Stimulated activated effector memory CD8-positive, alpha-beta T cell treated with anti-CD3 and anti-CD28 coated beads, Interleukin-12 subunit alpha, Interleukin-12 subunit beta, amount 100 ng/mL, for 72 hours (primary cell): ENCODE measurements around the gene CXCL5.

ENCODE experiments used
- ATAC-seq: fragments of 150-1000 bp; cut with Tn5 transposase; 2 replicates; pipeline ENCODE4 v1.10.0; 2021
- DNase-seq, 2 donors: peaks; one replicate each; pipeline ENCODE4 v3.0.0; 2021 to 2022; ENCODE audit warnings: low spot score in 2 of 2
- H3K27ac Mint-ChIP-seq: one replicate; pipeline ENCODE4 v1.8.0; 2022; ENCODE audit warnings: mild to moderate bottlenecking, mixed read lengths
- H3K36me3 Mint-ChIP-seq: one replicate; pipeline ENCODE4 v1.8.0; 2022; ENCODE audit warnings: mild to moderate bottlenecking, mixed read lengths
- H3K4me1 Mint-ChIP-seq: one replicate; pipeline ENCODE4 v1.8.0; 2022; ENCODE audit warnings: mixed read lengths
- H3K4me3 Mint-ChIP-seq: one replicate; pipeline ENCODE4 v1.8.0; 2022; ENCODE audit warnings: mild to moderate bottlenecking, mixed read lengths
- H3K9me3 Mint-ChIP-seq: one replicate; pipeline ENCODE4 v1.8.0; 2022; ENCODE audit warnings: mixed read lengths

The CXCL5 gene

DNA sequence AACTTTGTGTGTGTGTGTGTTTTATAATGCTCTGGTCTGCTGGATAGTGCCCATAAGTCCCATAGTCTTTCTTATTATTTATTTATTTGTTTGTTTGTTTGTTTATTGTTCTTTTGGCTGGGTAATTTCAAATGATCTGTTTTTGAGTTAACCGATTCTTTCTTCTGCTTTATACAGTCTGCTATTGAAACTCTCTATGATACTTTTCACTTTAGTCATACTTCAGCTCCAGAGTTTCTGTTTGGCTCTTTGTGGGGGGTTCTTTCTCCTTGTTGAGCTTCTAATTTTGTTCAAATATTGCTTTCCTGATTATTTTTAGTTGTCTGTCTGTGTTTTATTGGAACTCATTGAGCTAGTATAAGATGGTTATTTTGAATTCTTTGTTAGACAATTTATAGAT is 30.0 kb upstream of the CXCL5 start:
- Mint-ChIP-seq H3K4me1 (no peaks in the 10 kb centered on the region), H3K4me3 (no peak overlapping the region), H3K27ac (no peak overlapping the region), H3K9me3 (peaks cover 5% of the 10 kb centered on the region), H3K36me3 (no peaks in the 10 kb centered on the region)
- ATAC-seq (no peak), DNase-seq (no peak)

DNA sequence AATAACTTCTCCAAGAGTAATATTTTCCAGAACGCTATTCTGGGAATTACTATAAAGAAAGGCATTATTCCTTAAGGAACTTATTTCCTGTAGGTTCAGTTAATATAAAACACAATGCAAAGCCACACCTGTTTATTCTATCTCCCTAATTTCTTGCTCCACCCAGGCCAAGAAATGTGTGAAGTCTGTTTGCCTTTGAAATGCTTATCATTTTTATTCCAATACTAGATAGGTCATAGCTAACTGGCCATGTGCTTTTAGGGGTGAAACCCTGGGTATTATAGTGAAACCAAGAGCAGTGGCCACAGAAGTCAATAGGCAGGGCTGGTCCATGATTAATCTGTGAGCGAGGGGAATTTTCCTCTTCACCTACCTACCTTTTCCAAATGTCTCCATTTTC is 25.2 kb upstream of the CXCL5 start:
- H3K4me3 Mint-ChIP-seq: no peak overlapping the region
- ATAC-seq (no peak), DNase-seq (no peak)
- H3K36me3 Mint-ChIP-seq: no peaks in the 10 kb centered on the region
- peaks cover 3% of the 10 kb centered on the region for H3K9me3 Mint-ChIP-seq
- no peak overlapping the region for H3K27ac Mint-ChIP-seq
- H3K4me1 Mint-ChIP-seq: no peaks in the 10 kb centered on the region

GRCh38 chr4:74021601-74022000 is 23.1 kb upstream of the CXCL5 start:
- H3K27ac Mint-ChIP-seq: no peak overlapping the region
- ATAC-seq: no peak
- H3K4me1 Mint-ChIP-seq: no peaks in the 10 kb centered on the region
- no peaks in the 10 kb centered on the region for H3K9me3 Mint-ChIP-seq
- H3K4me3 Mint-ChIP-seq: no peak overlapping the region
- DNase-seq: no peak
- H3K36me3 Mint-ChIP-seq: no peaks in the 10 kb centered on the region

DNA sequence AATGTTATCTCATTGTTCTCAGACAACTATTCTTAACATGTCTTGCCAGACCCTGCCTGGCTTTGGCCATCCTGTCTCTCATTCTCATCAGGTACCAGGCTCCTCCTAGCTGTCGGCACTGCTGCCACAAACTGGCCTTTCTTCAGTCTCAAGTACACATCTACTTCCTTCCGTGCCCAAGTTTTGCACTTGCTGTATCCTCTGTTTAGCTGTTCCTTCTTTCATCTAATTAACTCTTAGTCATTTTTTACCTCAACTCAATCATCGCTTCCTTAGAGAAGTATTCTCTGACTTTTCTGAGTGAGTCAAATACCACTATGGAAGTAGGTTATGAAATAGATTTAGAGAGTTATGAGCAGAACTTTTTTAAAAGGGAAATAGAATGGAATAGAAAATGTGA is 20.3 kb upstream of the CXCL5 start:
- DNase-seq (no peak), ATAC-seq (no peak)
- Mint-ChIP-seq H3K9me3 (no peaks in the 10 kb centered on the region), H3K36me3 (no peaks in the 10 kb centered on the region), H3K4me3 (no peak overlapping the region), H3K4me1 (no peaks in the 10 kb centered on the region), H3K27ac (no peak overlapping the region)

DNA sequence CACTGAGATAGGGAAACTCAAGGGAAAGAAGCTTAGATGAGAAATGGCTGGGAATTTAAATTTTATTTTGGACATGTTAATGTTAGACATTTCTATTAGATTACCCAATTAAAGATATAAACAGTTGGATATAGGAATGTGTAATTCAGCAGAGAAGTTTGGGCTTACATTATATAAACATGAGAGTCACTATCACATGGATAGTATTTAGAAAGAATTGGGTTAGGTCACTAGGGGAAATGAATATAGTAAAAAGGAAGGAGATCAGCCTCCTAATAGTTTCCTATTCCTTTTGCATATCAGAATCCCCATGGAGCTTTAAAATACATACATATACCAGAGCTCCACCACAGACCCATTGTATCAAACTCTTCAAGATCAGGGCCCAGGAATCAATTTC is 19.6 kb upstream of the CXCL5 start:
- no peaks in the 10 kb centered on the region for H3K9me3 Mint-ChIP-seq
- H3K4me1 Mint-ChIP-seq: no peaks in the 10 kb centered on the region
- H3K27ac Mint-ChIP-seq: no peak overlapping the region
- H3K4me3 Mint-ChIP-seq: no peak overlapping the region
- DNase-seq: no peak
- no peak for ATAC-seq
- no peaks in the 10 kb centered on the region for H3K36me3 Mint-ChIP-seq

GRCh38 chr4:74016068-74016467 is 17.6 kb upstream of the CXCL5 start:
- no peak for DNase-seq
- no peaks in the 10 kb centered on the region for H3K9me3 Mint-ChIP-seq
- no peak for ATAC-seq
- no peak overlapping the region for H3K27ac Mint-ChIP-seq
- H3K4me1 Mint-ChIP-seq: no peaks in the 10 kb centered on the region
- H3K36me3 Mint-ChIP-seq: no peaks in the 10 kb centered on the region
- no peak overlapping the region for H3K4me3 Mint-ChIP-seq

GRCh38 chr4:74015126-74015780 is 16.8 kb upstream of the CXCL5 start:
- H3K4me3 Mint-ChIP-seq: no peak overlapping the region
- no peaks in the 10 kb centered on the region for H3K9me3 Mint-ChIP-seq
- no peaks in the 10 kb centered on the region for H3K36me3 Mint-ChIP-seq
- ATAC-seq: no peak
- no peak for DNase-seq
- H3K4me1 Mint-ChIP-seq: no peaks in the 10 kb centered on the region
- no peak overlapping the region for H3K27ac Mint-ChIP-seq

GRCh38 chr4:74014332-74014731 is 15.9 kb upstream of the CXCL5 start:
- H3K27ac Mint-ChIP-seq: no peak overlapping the region
- ATAC-seq: no peak
- no peaks in the 10 kb centered on the region for H3K9me3 Mint-ChIP-seq
- H3K4me1 Mint-ChIP-seq: no peaks in the 10 kb centered on the region
- H3K4me3 Mint-ChIP-seq: no peak overlapping the region
- DNase-seq: no peak
- H3K36me3 Mint-ChIP-seq: no peaks in the 10 kb centered on the region

- no peak for ATAC-seq
Measured at GRCh38 chr4:74013264-74013663, 14.8 kb upstream of the CXCL5 start.

GRCh38 chr4:74012130-74012529 is 13.7 kb upstream of the CXCL5 start:
- Mint-ChIP-seq H3K4me1 (no peaks in the 10 kb centered on the region), H3K9me3 (no peaks in the 10 kb centered on the region), H3K4me3 (no peak overlapping the region), H3K36me3 (no peaks in the 10 kb centered on the region), H3K27ac (no peak overlapping the region)
- no peak for DNase-seq
- no peak for ATAC-seq

More at GRCh38 chr4:74013264-74013663, 14.8 kb upstream of the CXCL5 start:
- no peaks in the 10 kb centered on the region for H3K9me3 Mint-ChIP-seq
- H3K36me3 Mint-ChIP-seq: no peaks in the 10 kb centered on the region
- no peak overlapping the region for H3K27ac Mint-ChIP-seq
- H3K4me3 Mint-ChIP-seq: no peak overlapping the region
- DNase-seq: no peak
- no peaks in the 10 kb centered on the region for H3K4me1 Mint-ChIP-seq

DNA sequence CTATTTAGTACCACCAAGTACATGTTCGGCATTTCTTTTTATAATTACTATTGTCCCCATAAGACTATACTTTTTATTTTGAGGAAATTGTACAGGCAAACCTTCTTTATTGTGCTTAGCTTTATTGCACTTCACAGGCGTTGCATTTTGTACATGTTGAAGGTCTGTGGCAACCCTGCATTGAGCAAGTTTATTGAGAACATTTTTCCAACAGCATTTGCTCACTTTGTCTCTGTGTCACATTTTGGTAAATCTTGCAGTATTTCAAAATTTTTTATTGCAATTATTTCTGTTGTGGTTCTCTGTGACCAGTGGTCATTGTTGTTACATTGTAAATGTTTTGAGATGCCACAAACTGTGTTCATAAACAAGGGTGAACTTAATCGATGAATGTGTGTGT is 10.8 kb upstream of the CXCL5 start:
- H3K4me3 Mint-ChIP-seq: no peak overlapping the region
- H3K9me3 Mint-ChIP-seq: no peaks in the 10 kb centered on the region
- DNase-seq: no peak
- H3K36me3 Mint-ChIP-seq: no peaks in the 10 kb centered on the region
- no peaks in the 10 kb centered on the region for H3K4me1 Mint-ChIP-seq
- no peak overlapping the region for H3K27ac Mint-ChIP-seq
- no peak for ATAC-seq

- Mint-ChIP-seq H3K27ac (no peak overlapping the region), H3K4me1 (no peaks in the 10 kb centered on the region), H3K36me3 (no peaks in the 10 kb centered on the region), H3K4me3 (no peak overlapping the region), H3K9me3 (no peaks in the 10 kb centered on the region)
- ATAC-seq (no peak), DNase-seq (no peak)
Measured at GRCh38 chr4:74006009-74006476, 7.6 kb upstream of the CXCL5 start.

DNA sequence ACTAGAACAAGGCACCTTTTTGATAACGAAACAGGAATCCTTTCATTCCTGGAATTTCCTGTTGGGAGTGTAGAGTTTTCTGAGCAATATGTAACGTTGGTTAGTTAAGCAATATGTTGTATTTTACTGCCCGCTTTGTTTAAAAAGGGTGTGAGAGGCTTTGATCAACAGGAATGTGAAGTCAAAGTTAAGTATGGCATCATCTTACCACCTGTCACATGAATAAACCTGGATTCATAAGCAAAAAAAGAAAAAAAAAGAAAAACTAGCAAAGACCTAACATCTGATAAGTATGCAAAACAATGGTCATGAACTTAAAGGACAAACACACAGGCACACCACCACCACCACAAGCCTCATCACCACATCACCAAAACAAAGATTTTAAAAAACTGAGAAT is 7.1 kb upstream of the CXCL5 start:
- DNase-seq: no peak

DNA sequence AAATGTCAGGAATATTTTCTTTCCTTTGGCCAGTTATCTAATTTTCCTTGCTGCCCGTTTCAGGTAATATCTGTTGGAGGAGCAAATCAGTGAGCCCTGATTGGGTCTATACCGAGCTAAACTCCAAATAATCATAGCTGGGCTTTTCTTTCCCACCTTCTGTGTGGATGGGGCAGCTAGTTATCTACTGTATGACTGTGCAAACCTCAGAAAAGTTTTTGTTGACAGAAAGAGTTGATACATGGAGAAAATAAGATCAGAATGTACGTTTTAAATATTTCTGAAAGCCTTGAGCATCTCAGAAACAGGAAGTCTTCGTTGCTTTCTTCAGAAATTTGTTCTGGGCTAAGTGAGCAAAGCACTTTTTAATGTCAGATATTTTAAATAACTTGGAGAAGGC is 6.2 kb upstream of the CXCL5 start:
- no peak for ATAC-seq
- Mint-ChIP-seq H3K9me3 (no peaks in the 10 kb centered on the region), H3K4me3 (no peak overlapping the region), H3K4me1 (no peaks in the 10 kb centered on the region), H3K27ac (no peak overlapping the region), H3K36me3 (no peaks in the 10 kb centered on the region)
- no peak for DNase-seq

More for the DNA sequence above, 7.1 kb upstream of the CXCL5 start:
- Mint-ChIP-seq H3K27ac (no peak overlapping the region), H3K4me3 (no peak overlapping the region), H3K36me3 (no peaks in the 10 kb centered on the region), H3K9me3 (no peaks in the 10 kb centered on the region), H3K4me1 (no peaks in the 10 kb centered on the region)
- ATAC-seq: no peak

GRCh38 chr4:74000301-74000700 is 1.8 kb upstream of the CXCL5 start:
- Mint-ChIP-seq H3K4me1 (no peaks in the 10 kb centered on the region), H3K27ac (no peak overlapping the region), H3K9me3 (no peaks in the 10 kb centered on the region), H3K36me3 (no peaks in the 10 kb centered on the region), H3K4me3 (no peak overlapping the region)
- ATAC-seq (no peak), DNase-seq (no peak)

DNA sequence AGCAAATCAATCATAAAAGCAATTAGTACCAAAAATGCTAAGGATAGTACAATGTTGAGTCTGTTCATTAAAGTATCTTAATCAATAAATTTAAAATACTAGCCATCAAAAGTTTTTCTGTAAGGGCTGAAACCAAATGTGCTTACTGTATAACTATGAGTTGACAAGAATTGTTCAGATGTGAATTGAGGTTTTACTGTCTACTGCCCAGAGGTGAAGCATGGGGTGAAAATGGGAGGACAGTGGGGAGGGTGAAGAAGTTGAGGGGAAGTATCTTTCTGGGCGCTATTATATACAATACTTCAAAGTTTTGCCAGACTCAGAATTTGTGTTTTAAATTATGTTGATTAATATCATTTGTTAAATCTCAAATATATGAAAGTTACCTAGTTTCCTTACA is 6.4 kb downstream of the CXCL5 start:
- DNase-seq: no peak
- ATAC-seq: no peak
- Mint-ChIP-seq H3K4me3 (no peak overlapping the region), H3K27ac (no peak overlapping the region), H3K36me3 (no peaks in the 10 kb centered on the region), H3K4me1 (no peaks in the 10 kb centered on the region), H3K9me3 (no peaks in the 10 kb centered on the region)

DNA sequence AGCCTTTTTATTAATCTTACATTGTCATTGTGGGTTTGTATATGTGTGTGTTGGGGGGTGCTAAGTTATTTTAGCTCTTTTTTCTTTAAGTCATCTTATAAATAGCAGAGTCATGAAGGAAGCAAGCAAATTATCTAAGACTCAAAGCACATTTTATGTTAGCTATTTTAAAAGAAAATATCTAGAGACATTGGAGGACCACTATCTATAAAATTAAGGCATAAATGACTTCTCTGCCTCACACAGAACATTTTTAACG is 6.8 kb downstream of the CXCL5 start:
- ATAC-seq: no peak

More for the DNA sequence above, 6.8 kb downstream of the CXCL5 start:
- Mint-ChIP-seq H3K4me1 (no peaks in the 10 kb centered on the region), H3K4me3 (no peak overlapping the region), H3K27ac (no peak overlapping the region), H3K36me3 (no peaks in the 10 kb centered on the region), H3K9me3 (no peaks in the 10 kb centered on the region)
- DNase-seq: no peak
